GM21423 (cell line): ENCODE measurements around the gene KLRC3.
A peak's percentile ranks its signal among the peaks of the same experiment; 100 is the strongest.
"Not testable (repeated sequence)": the region's sequence is repeated elsewhere in the genome, so short reads cannot be mapped to it uniquely, and the experiment has no call there.

Experiments used
- ATAC-seq: cut with Tn5 transposase; IDR thresholded peaks from one replicate; pipeline ENCODE4 v1.9.1; 2021; ENCODE audit warnings: mild to moderate bottlenecking, moderate library complexity; ENCODE audit not compliant: unreplicated experiment

KLRC3 gene

DNA sequence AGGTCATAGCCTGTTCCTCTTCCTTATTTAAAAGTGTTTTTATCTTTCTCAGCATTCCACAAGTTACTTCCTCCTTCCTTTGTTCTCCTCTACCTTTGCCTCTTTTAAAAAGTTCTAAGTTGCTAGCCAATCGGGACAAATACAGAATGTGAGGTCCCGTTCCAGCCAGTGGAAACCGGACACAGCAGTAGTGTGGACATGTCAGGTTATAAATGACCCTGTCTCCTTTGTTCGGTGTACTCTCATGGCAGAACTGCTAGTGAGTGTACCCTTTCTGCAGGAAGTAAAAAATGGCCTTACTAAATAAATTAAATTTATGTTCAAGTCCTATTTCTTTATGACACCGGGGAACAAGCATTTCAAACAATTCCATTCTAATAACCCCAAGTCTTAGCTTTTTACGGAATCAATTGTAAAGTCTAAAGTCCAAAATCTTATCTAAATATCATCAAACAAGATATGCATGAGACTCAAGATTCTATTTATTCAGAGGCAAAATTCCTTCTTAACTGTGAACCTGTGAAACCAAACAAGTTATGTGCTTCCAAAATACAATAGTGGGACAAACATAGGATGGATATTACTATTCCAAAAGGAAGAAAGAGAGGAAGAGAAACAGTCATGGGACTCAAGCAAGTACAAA lies 48.4 kb downstream of the KLRC3 start:
- ATAC-seq: not testable (repeated sequence)

DNA sequence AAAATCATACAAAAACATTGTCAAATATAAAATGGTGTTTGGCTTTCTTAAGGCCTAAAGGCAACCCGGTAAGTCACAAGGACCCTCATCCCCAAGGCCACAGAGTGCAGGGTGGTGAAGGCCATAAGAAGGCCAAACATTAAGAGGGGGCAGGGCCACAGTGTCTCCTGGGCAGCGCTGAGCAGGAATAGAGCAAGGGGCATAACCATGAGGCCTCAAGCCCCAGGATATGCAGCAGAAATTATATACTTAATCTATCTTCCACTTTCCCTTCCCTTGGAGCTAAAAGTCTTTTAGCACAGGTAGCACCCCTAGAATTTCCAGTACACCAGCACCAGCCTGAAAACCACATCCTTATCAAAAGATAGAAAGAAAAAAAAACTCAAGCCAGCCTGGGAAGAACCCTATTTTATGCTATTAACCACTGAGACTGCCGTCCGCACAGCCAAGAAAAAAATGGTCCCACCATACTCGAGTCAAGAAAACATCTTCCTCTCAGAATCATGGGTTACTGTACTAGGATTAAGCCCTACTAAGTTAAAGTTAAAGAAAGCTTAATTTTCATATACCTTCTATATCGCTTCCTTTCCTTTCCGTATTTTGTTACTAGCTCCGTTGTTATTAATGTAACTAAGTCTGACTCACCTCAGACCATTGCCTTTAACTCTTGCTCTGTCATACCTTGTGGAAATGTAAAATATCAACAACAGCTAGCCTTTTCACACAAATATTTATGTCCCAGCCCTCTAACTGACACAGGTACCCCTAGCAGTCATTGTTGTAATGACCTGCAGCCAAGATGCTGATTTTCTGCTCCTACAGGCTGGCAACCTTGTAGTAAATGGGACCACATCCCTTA lies 50.6 kb downstream of the KLRC3 start:
- no peak for ATAC-seq

DNA sequence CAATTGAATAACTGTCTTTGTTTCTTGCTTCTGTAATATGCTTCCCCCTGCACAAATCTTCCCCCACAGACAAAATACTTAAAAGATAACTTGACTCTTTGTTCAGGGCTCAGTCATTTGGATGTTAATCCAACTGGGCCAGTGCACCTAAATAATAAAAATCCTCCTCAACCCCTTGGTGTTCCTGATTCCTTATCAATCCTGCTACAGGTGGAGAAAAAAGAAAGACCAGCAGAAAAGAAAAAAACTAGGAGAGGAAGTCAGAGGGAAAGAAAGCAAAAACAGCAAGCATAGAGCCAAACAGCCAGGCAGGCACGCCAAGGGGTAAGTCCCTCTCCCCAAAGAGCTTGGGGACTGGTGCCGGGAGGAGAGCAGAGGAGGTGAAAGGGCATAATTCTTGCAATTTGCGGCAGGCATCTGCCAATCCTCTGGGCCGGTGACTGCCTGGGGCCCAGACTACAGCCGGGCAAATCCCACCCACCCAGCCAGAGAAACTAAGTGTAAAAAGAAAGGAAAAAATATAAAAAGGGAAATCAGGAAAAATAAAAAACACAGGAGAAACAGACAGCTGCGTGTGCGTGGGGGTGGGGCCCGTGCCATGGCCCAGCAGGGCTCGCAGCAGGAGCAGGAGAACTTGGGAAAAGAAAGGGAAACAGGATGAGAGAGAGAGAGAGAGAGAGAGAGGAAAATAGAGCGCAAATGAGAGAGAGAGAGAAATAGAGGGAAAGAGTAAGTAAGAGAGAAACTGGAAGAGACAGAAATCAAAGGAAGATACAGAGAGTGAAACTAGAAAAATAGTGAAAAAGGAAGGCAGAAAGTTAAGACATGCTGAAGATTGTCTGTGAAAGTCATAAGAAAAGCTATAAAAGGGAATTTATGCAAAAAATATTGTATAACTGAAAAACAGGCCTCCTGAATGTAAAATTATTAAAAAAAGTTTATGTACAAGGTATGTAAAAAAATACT lies 51.9 kb downstream of the KLRC3 start:
- ATAC-seq: no peak

DNA sequence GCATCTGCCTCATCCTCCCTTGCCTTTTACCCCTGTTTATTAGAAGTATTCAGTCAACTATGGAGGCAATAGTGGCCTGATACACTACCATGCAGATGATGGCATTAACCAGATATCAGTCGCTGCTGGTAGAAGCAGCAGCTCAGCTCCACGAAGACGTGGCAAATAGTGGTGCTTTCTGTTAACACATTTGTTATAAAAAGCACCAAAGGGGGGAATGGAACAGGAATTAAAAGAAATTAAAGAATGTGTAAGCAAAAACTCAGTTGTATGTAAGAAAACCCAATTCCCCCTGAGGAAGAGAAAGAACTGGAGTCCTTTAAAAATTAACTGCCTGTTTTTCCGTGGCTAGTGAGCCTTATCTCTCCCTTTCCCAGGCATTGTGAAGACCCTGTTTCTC lies 52.7 kb downstream of the KLRC3 start:
- ATAC-seq: not testable (repeated sequence)

DNA sequence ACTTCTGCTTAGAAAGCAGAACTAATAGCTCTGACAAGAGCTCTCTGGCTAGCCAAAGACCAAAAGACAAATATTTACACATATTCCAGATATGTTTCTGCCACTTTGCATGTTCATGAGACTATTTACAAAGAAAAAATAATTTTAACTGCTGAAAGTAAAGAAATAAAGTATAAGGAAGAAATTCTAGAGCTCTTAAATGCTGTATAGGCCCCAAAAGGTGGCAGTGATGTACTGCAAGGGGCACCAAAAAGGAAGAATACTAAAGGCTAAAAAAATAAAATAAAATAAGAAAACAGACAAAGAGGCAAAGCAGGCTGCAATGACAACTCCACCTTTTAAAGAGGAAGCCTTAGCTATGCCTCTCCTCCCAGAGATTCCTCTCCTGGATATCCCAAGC lies 53.5 kb downstream of the KLRC3 start:
- no peak for ATAC-seq

DNA sequence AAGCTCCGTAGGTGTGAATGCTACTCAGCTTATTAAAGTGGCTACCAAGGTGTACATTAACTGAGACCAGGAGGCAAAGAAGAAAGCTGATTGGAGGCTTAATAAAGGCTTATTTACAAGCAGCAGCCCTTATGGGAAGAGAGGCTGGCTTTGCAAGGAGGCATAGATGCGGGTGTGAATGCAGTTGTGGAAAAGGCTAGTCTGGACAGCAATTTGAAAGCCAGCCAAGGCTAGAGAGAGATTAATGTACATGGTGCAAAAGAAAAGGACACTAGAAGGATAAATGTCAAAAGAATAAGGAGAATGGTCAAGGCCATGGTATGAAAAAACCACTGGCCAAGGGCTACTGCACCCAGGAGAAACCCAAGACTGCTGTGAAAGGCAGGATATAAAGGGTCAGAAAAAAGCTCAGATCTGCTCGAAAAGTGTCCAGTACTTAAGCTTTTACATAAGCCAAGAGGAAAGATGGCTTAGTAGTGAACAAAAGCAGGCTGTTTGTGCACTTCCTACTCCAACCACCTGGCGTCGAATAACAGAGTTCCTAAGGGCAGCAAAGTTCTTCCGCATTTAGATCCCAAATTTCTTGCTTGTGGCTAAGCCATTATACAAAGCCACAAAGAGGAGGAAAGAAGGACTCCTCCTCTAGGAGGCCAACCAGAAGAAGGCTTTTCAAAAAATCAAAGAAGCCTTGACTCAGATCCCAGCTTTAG lies 54.5 kb downstream of the KLRC3 start:
- no peak for ATAC-seq

DNA sequence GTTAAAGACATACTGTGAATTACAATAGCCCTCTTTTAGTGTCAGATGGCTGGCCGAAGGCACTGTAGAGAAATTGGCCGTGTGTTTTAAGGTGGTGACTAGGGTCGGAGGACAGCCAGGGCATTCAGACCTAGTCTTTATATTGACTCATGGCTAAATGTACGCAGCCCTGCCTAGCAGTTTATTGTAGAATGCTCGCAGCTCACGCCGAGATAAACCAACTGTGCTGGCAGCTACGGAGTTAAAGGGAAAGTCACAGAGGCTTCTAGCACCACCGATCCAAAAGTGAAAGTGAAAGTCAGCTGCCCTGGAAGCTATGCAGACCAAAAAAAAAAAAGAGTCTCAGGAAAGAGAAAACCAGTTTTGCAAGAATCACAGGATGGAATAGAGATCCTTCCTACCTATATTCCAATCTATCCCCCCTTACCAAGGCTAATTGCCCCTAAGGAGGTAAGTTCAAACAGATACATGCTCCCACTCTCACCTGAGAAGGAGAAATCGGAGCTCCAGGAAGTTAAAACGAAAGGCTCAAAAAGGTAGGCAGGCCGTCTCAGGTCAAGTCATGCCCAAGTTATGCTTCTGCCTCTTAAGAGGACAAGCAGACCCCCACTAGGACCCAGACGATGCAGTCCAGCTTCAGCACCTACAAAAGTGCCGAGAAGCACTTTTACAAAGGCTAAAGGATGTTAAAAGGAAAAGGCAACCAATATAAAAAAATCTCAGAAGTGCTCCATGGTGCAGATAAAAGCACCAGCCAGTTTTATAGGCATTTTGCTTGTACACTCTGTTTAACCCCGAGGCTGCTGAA lies 55.4 kb downstream of the KLRC3 start:
- peak; percentile 46 for ATAC-seq

DNA sequence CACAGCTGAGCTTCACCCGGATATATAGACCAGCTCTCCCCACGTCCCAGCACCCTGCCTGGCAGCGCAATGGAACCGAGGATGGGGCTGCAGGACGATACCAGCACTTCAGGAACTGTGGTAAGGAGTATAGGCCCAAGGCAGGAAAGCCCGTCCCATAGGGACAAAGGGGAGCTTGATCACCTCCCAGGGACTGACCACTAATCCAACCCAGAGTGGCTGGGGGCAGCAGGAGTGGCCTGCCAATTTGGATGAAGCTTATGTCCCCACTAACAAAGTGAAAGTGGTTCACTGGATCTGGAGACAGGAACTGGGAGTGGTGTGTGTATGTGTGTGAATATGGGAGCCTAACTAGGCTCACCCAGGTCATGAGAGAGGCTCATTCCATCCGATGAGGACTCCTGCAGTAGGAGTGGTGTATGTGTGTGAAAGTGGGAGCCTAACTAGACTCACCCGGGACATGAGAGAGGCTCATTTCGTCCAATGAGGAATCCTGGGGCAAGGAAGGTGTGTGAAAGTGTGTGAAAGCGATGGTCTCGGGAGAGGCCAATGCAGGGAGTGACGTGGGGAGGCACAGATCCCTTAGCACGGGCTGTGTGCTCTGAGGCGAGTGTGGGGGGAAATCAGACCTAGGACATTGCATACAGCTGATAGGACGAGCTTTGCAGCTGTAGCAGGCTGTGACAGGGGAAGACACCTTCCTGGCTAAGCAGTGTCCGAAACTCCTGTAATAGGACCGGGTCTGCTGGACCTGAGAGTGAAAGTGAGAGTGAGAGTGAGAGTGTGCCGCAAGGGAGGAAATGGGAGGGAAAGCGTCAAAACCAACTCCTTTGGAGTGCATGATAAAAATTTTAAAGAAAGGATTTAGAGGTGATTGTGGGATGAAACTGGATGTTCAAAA lies 56.2 kb downstream of the KLRC3 start:
- peak; percentile 90 for ATAC-seq

DNA sequence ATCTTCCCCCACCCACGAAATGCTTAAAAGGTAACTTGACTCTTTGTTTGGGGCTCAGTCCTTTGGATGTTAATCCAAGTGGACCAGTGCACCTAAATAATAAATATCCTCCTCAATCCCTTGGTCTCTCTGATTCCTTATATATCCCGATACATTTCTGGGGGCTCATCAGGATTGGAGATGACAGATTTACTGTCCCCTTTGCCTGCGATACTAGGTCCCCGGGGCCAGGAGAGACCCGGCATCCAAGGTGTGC lies 56.8 kb downstream of the KLRC3 start:
- no peak for ATAC-seq

DNA sequence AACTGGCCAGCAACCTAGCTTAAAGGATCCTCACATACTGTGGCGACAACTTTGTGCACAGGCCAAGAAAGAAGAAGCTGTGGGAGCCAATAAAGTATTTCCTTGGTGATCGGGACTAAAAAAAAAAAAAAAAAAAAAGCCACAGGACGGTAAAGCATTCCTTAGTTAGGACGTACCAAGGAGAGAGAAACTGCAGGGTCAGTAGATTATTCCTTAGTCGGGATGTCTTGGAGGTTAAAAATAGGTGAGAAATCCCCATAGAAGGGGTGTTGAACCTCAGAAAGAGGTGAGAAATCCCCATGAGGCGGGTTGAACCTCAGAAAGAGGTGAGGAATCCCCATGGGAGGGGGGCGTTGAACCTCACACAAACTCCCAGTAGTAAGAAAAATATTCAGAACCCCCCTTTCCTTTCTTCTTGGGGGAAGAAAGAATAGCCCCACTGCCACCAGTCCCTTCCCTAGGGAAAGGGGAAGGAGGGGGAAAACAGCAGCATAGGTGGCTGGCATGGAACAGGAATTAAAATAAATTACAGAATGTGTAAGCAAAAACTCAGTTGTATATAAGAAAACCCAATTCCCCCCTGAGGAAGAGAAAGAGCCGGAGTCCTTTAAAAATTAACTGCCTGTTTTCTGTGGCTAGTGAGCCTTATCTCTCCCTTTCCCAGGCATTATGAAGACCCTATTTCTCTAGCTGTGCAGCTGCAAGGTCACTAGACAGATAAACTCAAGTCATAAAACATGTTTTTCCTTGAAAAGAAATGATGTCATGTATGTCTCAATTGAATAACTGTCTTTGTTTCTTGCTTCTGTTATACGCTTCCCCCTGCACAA lies 57.4 kb downstream of the KLRC3 start:
- ATAC-seq: no peak

DNA sequence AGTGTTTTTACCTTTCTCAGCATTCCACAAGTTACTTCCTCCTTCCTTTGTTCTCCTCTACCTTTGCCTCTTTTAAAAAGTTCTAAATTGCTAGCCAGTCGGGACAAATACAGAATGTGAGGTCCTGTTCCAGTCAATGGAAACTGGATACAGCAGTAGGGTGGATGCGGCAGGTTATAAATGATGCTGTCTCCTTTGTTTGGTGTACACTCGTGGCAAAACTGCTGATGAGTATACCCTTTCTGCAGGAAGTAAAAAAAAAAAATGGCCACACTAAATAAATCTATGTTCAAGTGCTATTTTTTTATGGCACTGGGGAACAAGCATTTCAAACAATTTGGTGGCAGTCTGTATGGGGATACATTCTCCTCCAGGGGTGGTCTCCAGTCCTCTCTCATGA lies 58.1 kb downstream of the KLRC3 start:
- no peak for ATAC-seq
